ENCODE results near the gene C12orf50.
"Not testable (repeated sequence)": the region's sequence is repeated elsewhere in the genome, so short reads cannot be mapped to it uniquely, and the experiment has no call there.

C12orf50 gene

DNA sequence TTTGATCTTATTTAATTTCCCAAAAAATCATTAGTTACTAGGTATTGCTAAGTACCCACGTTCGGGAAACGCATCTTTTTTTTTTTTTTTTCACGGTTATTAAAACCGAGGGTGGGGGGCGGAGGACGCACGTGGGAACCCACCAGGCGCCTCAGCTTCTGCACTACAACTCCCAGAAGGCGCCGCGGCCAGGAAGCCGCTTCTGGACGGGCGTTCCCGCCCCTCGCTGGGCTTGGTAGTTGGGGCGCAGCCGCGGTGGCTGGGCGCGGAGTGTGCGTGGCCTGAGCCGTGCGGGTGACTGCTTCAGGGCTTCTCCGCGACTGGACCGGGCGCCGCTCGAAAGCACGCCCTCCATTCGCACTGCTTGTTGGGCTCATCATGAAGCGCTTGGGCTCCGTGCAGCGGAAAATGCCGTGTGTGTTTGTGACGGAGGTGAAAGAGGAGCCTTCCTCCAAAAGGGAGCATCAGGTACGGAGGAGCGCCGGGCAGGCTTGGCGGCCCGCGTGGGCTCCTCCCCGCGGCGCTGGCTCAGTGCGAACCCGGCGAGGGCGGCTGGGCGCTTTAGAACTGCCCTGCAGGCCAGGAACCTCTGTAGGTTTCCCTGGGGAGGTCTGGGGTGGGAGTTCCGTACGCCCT, 6.2 kb upstream of the C12orf50 start:
- H3K4me1 ChIP-seq (ENCODE audit: control insufficient read depth, insufficient read depth, low read length): peaks cover 13% of the 10 kb centered on the region
- H3K27me3 ChIP-seq (ENCODE audit: control insufficient read depth, insufficient read depth, low read length): no peaks in the 10 kb centered on the region
- H3K9ac ChIP-seq (ENCODE audit: low read length): peak overlapping the region; percentile 46
- peak overlapping the region; percentile 95 for H3K4me3 ChIP-seq (ENCODE audit: low read length)
- H3K36me3 ChIP-seq (ENCODE audit: control insufficient read depth, insufficient read depth, low read length): no peaks in the 10 kb centered on the region
- H3K27ac ChIP-seq (ENCODE audit: low read depth, low read length): peak overlapping the region; percentile 60

DNA sequence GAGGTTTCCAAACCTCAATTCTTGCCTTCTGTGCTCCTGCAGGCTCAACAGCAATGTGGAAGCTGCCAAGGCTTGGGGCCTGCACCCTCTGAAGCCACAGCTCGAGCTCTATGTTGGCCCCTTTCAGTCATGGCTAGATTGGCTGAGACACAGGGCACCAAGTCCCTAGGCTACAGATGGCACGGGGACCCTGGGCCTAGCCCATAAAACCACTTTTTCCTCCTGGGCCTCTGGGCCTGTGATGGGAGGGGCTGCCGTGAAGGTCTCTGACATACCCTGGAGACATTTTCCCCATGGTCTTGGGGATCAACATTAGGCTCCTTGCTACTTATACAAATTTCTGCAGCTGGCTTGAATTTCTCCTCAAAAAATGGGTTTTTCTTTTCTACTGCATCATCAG, 2.0 kb upstream of the C12orf50 start:
- not testable (repeated sequence) for H3K27me3 ChIP-seq (ENCODE audit: control insufficient read depth, insufficient read depth, low read length); H3K27ac ChIP-seq (ENCODE audit: low read depth, low read length); H3K36me3 ChIP-seq (ENCODE audit: control insufficient read depth, insufficient read depth, low read length); H3K4me3 ChIP-seq (ENCODE audit: low read length); H3K9ac ChIP-seq (ENCODE audit: low read length); H3K4me1 ChIP-seq (ENCODE audit: control insufficient read depth, insufficient read depth, low read length)

DNA sequence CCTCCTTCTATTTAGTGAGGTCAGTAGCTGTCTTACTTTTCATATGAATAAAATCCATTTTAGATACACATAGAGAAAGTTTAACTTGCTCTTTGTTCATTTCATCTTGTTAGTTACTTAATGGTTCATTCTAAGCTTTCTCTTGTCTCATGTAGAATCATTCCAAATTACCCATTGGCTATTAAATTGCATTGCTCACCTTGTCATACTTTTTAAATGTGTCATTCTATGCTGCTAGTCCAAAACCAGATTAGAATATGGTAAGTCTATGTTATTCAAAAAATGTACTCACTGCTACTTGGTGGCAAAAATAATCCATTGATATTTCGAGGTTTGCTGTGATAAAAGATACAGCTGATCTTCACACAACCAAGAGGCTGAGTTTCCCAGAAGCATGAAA, 3.0 kb downstream of the C12orf50 start:
- no peak overlapping the region for H3K9ac ChIP-seq (ENCODE audit: low read length)
- no peak overlapping the region for H3K27ac ChIP-seq (ENCODE audit: low read depth, low read length)
- H3K36me3 ChIP-seq (ENCODE audit: control insufficient read depth, insufficient read depth, low read length): no peaks in the 10 kb centered on the region
- no peak overlapping the region for H3K4me3 ChIP-seq (ENCODE audit: low read length)
- no peaks in the 10 kb centered on the region for H3K27me3 ChIP-seq (ENCODE audit: control insufficient read depth, insufficient read depth, low read length)
- H3K4me1 ChIP-seq (ENCODE audit: control insufficient read depth, insufficient read depth, low read length): no peaks in the 10 kb centered on the region

DNA sequence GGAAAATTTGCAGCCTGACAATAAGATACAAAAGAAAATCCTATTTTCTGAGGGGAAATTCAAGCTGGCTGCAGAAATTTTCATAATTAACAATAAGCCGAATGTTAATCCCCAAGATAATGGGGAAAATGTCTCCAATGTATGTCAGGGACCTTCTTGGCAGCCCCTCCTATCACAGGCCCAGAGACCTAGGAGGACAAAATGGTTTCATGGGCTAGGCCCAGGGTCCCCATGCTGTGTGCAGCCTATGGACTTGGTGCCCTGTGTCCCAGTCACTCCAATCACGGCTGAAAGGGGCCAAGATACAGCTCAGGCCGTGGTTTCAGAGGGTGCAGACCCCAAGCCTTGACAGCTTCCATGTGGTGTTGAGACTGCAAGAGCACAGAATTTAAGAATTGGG, 11.2 kb downstream of the C12orf50 start:
- Histone ChIP-seq H3K4me1 (ENCODE audit: control insufficient read depth, insufficient read depth, low read length) (no peaks in the 10 kb centered on the region), H3K36me3 (ENCODE audit: control insufficient read depth, insufficient read depth, low read length) (no peaks in the 10 kb centered on the region), H3K9ac (ENCODE audit: low read length) (no peak overlapping the region), H3K27ac (ENCODE audit: low read depth, low read length) (no peak overlapping the region), H3K27me3 (ENCODE audit: control insufficient read depth, insufficient read depth, low read length) (peaks cover 2% of the 10 kb centered on the region), H3K4me3 (ENCODE audit: low read length) (no peak overlapping the region)

DNA sequence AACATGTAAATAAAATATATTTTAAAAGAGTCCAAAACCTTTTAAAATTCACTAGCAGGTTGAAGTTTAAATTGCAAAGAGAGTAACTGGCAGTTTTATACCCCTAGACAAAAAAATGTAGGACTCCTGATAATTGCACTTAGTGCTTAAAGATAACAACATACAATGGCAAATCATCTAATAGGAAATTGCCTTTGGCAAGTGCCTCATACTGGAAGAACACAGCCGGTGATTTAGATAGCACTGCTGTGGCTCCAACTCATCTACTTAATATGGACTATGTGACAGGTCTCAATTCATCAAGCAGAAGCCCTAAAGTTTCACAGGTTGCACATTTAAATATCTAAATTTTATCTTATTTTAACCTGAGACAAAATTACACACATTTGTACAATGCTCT, 13.4 kb downstream of the C12orf50 start:
- no peak overlapping the region for H3K9ac ChIP-seq (ENCODE audit: low read length)
- H3K4me3 ChIP-seq (ENCODE audit: low read length): no peak overlapping the region
- H3K36me3 ChIP-seq (ENCODE audit: control insufficient read depth, insufficient read depth, low read length): no peaks in the 10 kb centered on the region
- H3K27me3 ChIP-seq (ENCODE audit: control insufficient read depth, insufficient read depth, low read length): peaks cover 2% of the 10 kb centered on the region
- no peaks in the 10 kb centered on the region for H3K4me1 ChIP-seq (ENCODE audit: control insufficient read depth, insufficient read depth, low read length)
- H3K27ac ChIP-seq (ENCODE audit: low read depth, low read length): no peak overlapping the region

DNA sequence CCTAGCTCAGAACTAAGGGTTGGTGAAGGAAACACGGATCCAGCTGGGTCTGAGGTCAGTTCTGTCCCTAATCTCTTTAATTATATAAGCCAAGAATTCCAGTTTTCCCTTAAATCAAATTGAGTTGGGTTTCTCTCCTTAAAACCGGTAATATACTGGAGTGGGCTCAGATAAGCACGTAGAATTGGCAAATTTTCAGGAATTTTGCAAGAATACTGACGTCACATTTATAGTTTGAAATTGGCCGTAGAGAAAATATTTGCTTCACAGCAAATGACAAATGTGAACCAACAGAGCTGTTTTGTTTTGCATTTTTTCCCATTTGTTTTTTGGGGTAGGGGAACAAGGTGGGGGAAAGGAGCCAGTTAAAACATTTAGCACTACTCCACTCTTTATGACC, 17.4 kb downstream of the C12orf50 start:
- Histone ChIP-seq H3K4me3 (ENCODE audit: low read length) (no peak overlapping the region), H3K27me3 (ENCODE audit: control insufficient read depth, insufficient read depth, low read length) (no peaks in the 10 kb centered on the region), H3K36me3 (ENCODE audit: control insufficient read depth, insufficient read depth, low read length) (no peaks in the 10 kb centered on the region), H3K9ac (ENCODE audit: low read length) (no peak overlapping the region), H3K27ac (ENCODE audit: low read depth, low read length) (no peak overlapping the region), H3K4me1 (ENCODE audit: control insufficient read depth, insufficient read depth, low read length) (no peaks in the 10 kb centered on the region)

DNA sequence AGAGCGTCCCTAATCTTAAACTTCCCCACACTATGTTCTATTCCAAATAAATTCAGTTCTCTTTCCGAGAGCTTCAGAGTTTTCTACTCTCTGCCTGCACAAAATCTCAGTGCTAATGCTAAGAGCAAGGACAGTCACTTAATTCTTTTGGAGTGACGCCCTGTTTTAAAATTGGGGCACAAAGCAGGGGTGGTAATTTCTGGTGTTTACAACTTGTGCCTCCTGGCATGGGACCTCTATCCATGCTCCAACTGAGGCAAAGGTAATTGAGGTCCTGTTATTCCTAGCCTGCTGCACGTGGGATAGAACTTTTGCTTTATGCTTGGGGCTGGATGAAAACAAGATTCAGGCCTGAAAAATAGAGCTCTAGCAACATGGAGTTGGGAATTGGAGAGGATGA, 22.9 kb downstream of the C12orf50 start:
- Histone ChIP-seq H3K36me3 (ENCODE audit: control insufficient read depth, insufficient read depth, low read length) (no peaks in the 10 kb centered on the region), H3K4me1 (ENCODE audit: control insufficient read depth, insufficient read depth, low read length) (no peaks in the 10 kb centered on the region), H3K4me3 (ENCODE audit: low read length) (no peak overlapping the region), H3K27ac (ENCODE audit: low read depth, low read length) (no peak overlapping the region), H3K9ac (ENCODE audit: low read length) (no peak overlapping the region), H3K27me3 (ENCODE audit: control insufficient read depth, insufficient read depth, low read length) (no peaks in the 10 kb centered on the region)

DNA sequence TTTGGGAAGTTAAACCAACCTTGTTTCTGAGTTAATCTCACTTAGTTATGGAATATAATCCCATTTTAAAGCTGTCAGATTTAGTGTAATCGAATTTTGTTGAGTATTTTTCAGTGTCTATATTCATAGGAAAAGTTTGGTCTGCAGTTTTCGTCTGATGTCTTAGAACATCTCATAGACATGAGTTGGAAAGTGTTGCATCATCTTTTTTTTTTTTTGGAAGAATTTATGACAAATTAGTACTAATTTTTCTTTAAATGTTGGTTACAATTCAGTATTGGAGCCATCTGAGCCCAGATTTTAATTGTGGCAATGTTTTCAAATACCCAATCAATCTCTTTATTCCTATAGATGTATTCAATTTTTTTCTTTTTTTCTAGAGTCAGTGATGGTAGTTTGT, 27.9 kb downstream of the C12orf50 start:
- Histone ChIP-seq H3K27me3 (ENCODE audit: control insufficient read depth, insufficient read depth, low read length) (no peaks in the 10 kb centered on the region), H3K4me3 (ENCODE audit: low read length) (no peak overlapping the region), H3K27ac (ENCODE audit: low read depth, low read length) (no peak overlapping the region), H3K36me3 (ENCODE audit: control insufficient read depth, insufficient read depth, low read length) (no peaks in the 10 kb centered on the region), H3K4me1 (ENCODE audit: control insufficient read depth, insufficient read depth, low read length) (no peaks in the 10 kb centered on the region), H3K9ac (ENCODE audit: low read length) (no peak overlapping the region)

DNA sequence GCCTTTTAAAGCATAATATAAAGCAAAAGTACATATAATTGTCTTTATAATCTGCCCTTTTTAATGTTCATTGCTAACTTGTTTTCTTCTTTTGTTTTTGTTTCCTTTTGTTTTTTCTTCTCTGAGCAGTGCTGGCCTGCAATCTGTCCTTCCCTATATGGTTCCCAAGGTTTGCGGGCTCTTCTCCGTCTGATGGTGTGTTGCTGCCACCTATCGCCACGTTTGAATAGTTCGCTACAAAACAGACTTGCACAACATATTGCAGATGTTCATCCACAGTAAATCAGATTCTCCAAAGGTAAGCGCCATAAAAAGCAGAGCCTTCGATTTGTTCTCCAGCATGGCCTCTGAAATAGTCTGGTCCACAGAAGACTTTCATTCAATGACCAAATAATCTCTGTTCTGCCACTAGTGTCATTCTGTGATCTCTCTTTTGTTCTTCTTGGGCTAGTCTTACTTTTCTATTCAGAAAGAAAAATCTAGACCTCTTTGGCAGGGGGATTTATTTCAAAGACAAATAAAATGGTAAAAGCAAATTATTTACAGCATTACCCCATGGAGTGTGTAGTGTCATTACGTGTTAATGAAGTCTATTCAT, 33.5 kb downstream of the C12orf50 start:
- H3K4me3 ChIP-seq (ENCODE audit: low read length): no peak overlapping the region
- no peaks in the 10 kb centered on the region for H3K4me1 ChIP-seq (ENCODE audit: control insufficient read depth, insufficient read depth, low read length)
- no peak overlapping the region for H3K9ac ChIP-seq (ENCODE audit: low read length)
- no peaks in the 10 kb centered on the region for H3K27me3 ChIP-seq (ENCODE audit: control insufficient read depth, insufficient read depth, low read length)
- H3K36me3 ChIP-seq (ENCODE audit: control insufficient read depth, insufficient read depth, low read length): no peaks in the 10 kb centered on the region
- H3K27ac ChIP-seq (ENCODE audit: low read depth, low read length): no peak overlapping the region

DNA sequence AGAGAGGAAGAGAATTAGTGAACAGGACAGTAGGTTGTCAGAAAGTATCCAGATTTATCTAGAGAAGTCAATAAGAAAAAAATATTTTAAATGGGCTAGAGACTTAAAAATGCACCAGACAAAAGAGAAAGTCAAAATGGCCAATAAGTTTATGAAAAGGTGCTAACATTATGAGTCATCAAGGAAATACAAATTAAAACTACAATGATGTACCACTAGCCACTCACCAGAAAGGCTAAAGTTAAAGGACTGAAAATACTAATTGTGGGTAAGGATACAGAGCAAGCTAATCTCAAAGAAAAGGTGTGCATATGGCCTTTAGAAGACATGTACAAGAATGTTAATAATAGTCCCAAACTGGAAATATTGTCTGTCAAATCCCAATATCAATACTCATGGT, 37.7 kb downstream of the C12orf50 start:
- no peaks in the 10 kb centered on the region for H3K36me3 ChIP-seq (ENCODE audit: control insufficient read depth, insufficient read depth, low read length)
- no peak overlapping the region for H3K27ac ChIP-seq (ENCODE audit: low read depth, low read length)
- H3K9ac ChIP-seq (ENCODE audit: low read length): no peak overlapping the region
- H3K27me3 ChIP-seq (ENCODE audit: control insufficient read depth, insufficient read depth, low read length): no peaks in the 10 kb centered on the region
- no peaks in the 10 kb centered on the region for H3K4me1 ChIP-seq (ENCODE audit: control insufficient read depth, insufficient read depth, low read length)
- H3K4me3 ChIP-seq (ENCODE audit: low read length): no peak overlapping the region

DNA sequence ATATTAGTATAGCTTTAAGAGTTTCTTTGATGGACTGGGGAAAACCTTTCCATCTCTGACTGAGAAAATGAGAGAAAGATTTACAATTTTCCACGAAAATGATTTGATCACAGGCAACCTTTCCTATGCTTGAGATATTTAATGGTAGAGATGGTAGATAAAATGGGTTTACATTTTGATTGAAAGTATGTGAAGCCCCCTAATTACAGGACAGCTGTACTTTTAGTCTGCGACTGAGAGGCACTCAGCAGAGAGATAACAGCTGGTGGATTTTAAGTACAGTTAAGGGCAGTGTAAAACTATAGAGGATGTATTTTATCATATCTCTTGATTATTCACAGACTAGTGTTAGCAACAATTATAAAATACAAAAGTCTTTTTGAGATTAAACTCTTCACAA, 40.7 kb downstream of the C12orf50 start:
- Histone ChIP-seq H3K4me3 (ENCODE audit: low read length) (no peak overlapping the region), H3K4me1 (ENCODE audit: control insufficient read depth, insufficient read depth, low read length) (no peaks in the 10 kb centered on the region), H3K27me3 (ENCODE audit: control insufficient read depth, insufficient read depth, low read length) (no peaks in the 10 kb centered on the region), H3K27ac (ENCODE audit: low read depth, low read length) (no peak overlapping the region), H3K9ac (ENCODE audit: low read length) (no peak overlapping the region), H3K36me3 (ENCODE audit: control insufficient read depth, insufficient read depth, low read length) (no peaks in the 10 kb centered on the region)

DNA sequence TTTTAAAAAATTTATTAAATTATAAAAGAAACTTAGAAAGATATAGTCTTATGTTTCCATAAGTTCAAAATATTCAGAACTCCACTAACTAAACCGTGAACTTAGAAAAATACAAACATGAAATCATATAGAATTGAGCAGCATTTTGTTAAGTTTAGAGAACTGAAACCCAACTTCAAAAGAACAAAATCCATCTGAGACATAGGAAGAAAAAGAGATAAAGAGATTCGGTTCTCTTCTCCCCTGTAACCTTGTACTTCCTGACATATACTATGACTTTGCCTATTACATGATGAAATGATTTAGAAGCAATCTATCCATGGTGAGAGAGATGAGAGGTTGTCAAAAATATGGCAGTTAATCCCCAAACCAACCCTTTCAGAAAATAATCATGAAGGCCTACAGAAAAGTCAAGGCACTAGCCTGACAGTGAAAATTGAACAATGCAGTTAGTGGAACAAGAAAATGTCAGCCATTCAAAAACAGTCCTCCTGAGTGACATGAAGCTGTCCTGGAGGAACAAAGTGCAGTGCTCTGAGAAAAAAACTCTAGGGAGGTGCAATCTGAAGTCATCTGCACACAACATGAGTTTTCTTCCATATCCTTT, 44.0 kb downstream of the C12orf50 start:
- H3K4me3 ChIP-seq (ENCODE audit: low read length): no peak overlapping the region
- H3K36me3 ChIP-seq (ENCODE audit: control insufficient read depth, insufficient read depth, low read length): no peaks in the 10 kb centered on the region
- H3K9ac ChIP-seq (ENCODE audit: low read length): no peak overlapping the region
- H3K27me3 ChIP-seq (ENCODE audit: control insufficient read depth, insufficient read depth, low read length): no peaks in the 10 kb centered on the region
- no peaks in the 10 kb centered on the region for H3K4me1 ChIP-seq (ENCODE audit: control insufficient read depth, insufficient read depth, low read length)
- no peak overlapping the region for H3K27ac ChIP-seq (ENCODE audit: low read depth, low read length)

DNA sequence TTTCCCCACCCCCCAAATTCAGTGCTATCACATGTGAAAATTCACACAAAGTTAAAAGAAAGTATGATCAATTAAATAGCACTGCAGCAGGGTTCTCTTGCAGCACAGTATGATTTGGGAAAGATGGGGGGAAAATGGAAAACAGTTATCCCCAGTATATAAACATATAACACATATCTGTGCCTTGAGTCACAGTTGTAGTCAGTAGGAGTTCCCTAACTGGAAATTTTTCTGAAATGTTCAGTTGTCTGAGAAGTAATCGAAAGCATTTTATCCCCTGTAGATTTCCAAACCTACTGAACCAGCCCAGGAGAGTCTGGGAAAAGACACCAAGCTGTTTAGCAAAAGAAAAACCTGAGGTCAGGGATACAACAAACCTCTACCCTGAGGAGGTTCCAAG, 47.0 kb downstream of the C12orf50 start:
- H3K4me3 ChIP-seq (ENCODE audit: low read length): no peak overlapping the region
- no peak overlapping the region for H3K27ac ChIP-seq (ENCODE audit: low read depth, low read length)
- H3K4me1 ChIP-seq (ENCODE audit: control insufficient read depth, insufficient read depth, low read length): no peaks in the 10 kb centered on the region
- no peaks in the 10 kb centered on the region for H3K36me3 ChIP-seq (ENCODE audit: control insufficient read depth, insufficient read depth, low read length)
- no peak overlapping the region for H3K9ac ChIP-seq (ENCODE audit: low read length)
- no peaks in the 10 kb centered on the region for H3K27me3 ChIP-seq (ENCODE audit: control insufficient read depth, insufficient read depth, low read length)

Data from rectal smooth muscle tissue (tissue), 1 donor.